Measurements from ENCODE around the gene NEXMIF. TPM values are rescaled to one million over a fixed set of nuclear protein-coding genes. Genes with fewer than 3 reads are reported as not detected.

NEXMIF gene
- total and polyA plus RNA-seq, 7 donors: 0.17 to 7.3 (median 4.7) TPM; not detected in 1

DNA sequence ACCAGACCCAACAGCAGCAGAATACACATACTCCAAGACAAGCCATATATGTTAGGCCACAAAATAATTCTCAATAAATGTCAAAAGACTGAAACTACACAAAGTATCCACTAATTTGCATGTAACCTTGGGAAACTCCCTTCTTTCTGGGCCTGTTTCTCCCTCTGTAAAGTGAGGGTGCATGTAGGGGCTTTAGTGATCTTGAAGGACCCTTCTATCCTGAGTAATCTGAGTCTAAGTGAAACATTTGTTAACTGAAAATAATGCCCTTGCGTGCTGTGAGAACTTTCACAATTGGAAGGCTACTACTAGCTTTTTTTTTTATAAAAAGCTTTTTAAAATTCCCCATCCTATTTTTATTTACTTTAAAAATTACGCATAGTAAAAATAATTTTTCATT is 125.2 kb downstream of the NEXMIF start:
- intact Hi-C loops (cut with DNase I): no loop called here
- no peaks in the 10 kb centered on the region for H3K36me3 ChIP-seq
- H3K9me3 ChIP-seq: no peaks in the 10 kb centered on the region
- no peak for TF ChIP-seq POLR2A (IDR thresholded peaks at IDR 0.05)
- TF ChIP-seq, protein P1, sequence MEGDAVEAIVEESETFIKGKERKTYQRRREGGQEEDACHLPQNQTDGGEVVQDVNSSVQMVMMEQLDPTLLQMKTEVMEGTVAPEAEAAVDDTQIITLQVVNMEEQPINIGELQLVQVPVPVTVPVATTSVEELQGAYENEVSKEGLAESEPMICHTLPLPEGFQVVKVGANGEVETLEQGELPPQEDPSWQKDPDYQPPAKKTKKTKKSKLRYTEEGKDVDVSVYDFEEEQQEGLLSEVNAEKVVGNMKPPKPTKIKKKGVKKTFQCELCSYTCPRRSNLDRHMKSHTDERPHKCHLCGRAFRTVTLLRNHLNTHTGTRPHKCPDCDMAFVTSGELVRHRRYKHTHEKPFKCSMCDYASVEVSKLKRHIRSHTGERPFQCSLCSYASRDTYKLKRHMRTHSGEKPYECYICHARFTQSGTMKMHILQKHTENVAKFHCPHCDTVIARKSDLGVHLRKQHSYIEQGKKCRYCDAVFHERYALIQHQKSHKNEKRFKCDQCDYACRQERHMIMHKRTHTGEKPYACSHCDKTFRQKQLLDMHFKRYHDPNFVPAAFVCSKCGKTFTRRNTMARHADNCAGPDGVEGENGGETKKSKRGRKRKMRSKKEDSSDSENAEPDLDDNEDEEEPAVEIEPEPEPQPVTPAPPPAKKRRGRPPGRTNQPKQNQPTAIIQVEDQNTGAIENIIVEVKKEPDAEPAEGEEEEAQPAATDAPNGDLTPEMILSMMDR (IDR thresholded peaks at IDR 0.05): no peak
- no peak for TF ChIP-seq EP300 (IDR thresholded peaks at IDR 0.05)
- no peak for TF ChIP-seq POLR2AphosphoS5 (IDR thresholded peaks at IDR 0.05)
- H3K27ac ChIP-seq: no peak overlapping the region
- no peak overlapping the region for H3K4me3 ChIP-seq
- 87 to 97% methylated on average over 2 of the region's 2 CpGs for WGBS, 2 donors
- no peaks in the 10 kb centered on the region for H3K27me3 ChIP-seq
- H3K4me1 ChIP-seq: no peaks in the 10 kb centered on the region
- no peak for DNase-seq

DNA sequence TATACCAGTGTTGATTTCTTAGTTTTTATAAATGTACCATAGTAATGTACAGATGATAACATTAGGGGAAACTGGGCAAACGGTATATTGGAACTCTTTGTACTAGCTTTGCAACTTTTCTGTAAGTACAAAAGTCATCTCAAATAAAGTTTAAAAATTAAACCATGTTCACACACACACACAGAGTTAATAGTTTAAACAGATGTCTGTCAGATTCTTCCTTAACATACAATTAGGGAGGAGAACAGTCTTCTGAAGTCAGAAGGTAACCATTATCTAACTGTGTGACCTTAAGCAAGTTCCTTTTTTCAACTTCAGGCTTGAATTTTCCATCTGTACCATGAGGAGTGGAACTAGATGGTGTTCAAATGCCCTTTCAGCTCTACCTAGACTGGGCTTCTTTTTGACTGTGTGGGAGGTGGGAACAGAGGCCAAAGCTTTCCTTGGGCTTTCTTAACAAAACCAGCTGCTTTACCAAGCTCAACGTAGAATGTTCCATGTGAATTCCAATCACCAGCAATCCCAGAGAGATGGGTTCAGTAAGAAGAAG is 127.8 kb downstream of the NEXMIF start:
- Histone ChIP-seq H3K36me3 (no peaks in the 10 kb centered on the region), H3K9me3 (no peaks in the 10 kb centered on the region), H3K27ac (no peak overlapping the region), H3K27me3 (no peaks in the 10 kb centered on the region), H3K4me3 (no peak overlapping the region), H3K4me1 (no peaks in the 10 kb centered on the region)
- TF ChIP-seq, protein P1 (IDR thresholded peaks at IDR 0.05): no peak
- TF ChIP-seq POLR2AphosphoS5 (IDR thresholded peaks at IDR 0.05) (no peak), POLR2A (IDR thresholded peaks at IDR 0.05) (no peak), EP300 (IDR thresholded peaks at IDR 0.05) (no peak)
- no peak for DNase-seq
- 29 to 71% methylated on average over 2 of the region's 2 CpGs for WGBS, 2 donors
- intact Hi-C loops (cut with DNase I): no loop called here

DNA sequence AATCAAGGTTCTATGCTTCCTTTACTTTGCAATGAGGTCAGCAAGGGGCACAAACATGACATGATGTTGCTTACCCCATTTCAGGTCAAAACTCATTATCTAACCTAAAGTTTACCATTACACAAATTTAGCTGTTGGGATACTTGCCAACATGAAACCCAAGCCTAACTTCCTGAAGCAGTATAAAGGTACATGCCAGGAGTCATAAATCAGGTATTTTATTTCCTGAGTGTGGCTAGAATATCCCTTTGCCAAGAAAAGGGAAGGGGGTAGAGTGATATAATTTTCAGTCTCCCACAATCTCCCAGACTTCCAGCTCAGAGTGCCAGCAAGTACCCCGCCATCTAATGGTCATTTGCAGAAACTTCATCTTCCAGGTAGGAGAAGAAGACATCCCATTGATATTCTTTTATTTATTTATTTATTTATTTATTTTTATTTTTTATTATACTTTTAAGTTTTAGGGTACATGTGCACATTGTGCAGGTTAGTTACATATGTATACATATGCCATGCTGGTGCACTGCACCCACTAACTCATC is 136.6 kb downstream of the NEXMIF start:
- Histone ChIP-seq H3K4me1 (no peaks in the 10 kb centered on the region), H3K27me3 (no peaks in the 10 kb centered on the region), H3K9me3 (no peaks in the 10 kb centered on the region), H3K36me3 (no peaks in the 10 kb centered on the region), H3K4me3 (no peak overlapping the region), H3K27ac (no peak overlapping the region)
- WGBS, 2 donors: 23 to 41% methylated on average over 1 of the region's 1 CpG
- TF ChIP-seq POLR2AphosphoS5 (IDR thresholded peaks at IDR 0.05) (no peak), POLR2A (IDR thresholded peaks at IDR 0.05) (no peak), EP300 (IDR thresholded peaks at IDR 0.05) (no peak)
- TF ChIP-seq, protein P1 (IDR thresholded peaks at IDR 0.05): no peak
- DNase-seq: no peak
- intact Hi-C loops (cut with DNase I): no loop called here

DNA sequence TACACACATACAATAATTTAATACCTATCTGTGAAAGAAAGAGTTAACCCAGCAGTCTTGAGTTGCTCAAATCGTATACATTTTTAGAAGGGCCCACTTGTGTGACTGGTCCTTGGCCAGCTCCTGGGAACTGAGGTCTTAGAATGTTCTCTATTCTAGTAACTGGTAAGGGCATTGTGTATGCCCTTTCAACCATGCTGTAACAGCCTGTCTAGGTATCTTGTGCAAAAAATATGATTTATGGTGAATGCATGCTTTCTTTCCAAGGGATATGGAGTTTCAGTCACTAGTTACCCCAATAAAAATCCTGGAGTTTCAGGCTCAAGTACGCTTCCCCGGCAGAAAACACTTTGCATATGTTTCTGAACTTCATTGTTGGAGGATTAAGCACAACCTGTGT is 140.6 kb downstream of the NEXMIF start:
- H3K9me3 ChIP-seq: no peaks in the 10 kb centered on the region
- intact Hi-C loops (cut with DNase I): no loop called here
- no peak overlapping the region for H3K27ac ChIP-seq
- H3K4me1 ChIP-seq: peaks cover 0 to under 1% (median 0%) of the 10 kb centered on the region in 4 donors
- no peak for TF ChIP-seq POLR2A (IDR thresholded peaks at IDR 0.05)
- TF ChIP-seq, protein P1 (IDR thresholded peaks at IDR 0.05): no peak
- no peak for TF ChIP-seq EP300 (IDR thresholded peaks at IDR 0.05)
- no peak for TF ChIP-seq POLR2AphosphoS5 (IDR thresholded peaks at IDR 0.05)
- no peak overlapping the region for H3K4me3 ChIP-seq
- DNase-seq: no peak
- 82 to 87% methylated on average over 3 of the region's 3 CpGs for WGBS, 2 donors
- no peaks in the 10 kb centered on the region for H3K27me3 ChIP-seq
- no peaks in the 10 kb centered on the region for H3K36me3 ChIP-seq
